Esophagus muscularis mucosa (tissue), 4 donors: Measurements from ENCODE around the gene IP6K3.

Experiments
- CTCF ChIP-seq, 3 experiments: fragments of 200-600 bp in 2 of 3; fragments of 450-650 bp in 1 of 3; sonication (generic) in 2 of 3; IDR thresholded peaks; one replicate each; pipeline ENCODE4 v1.5.1; 2017 to 2019; ENCODE audit warnings: antibody characterized with exemption in 3 of 3, mild to moderate bottlenecking in 2 of 3, moderate library complexity in 1 of 3
- EP300 ChIP-seq: sonication (generic); formaldehyde crosslinking; IDR thresholded peaks from one replicate; pipeline ENCODE4 v1.6.1; 2017; ENCODE audit warnings: antibody characterized with exemption
- POLR2AphosphoS5 ChIP-seq, 2 donors: sonication (generic); formaldehyde crosslinking; IDR thresholded peaks; one replicate each; pipeline ENCODE4 v1.6.1; 2017; ENCODE audit warnings: antibody characterized with exemption in 2 of 2

- TF ChIP-seq CTCF (IDR thresholded peaks at IDR 0.05) (no peak), POLR2AphosphoS5 (IDR thresholded peaks at IDR 0.05) (no peak), EP300 (no peak)
These were observed 66.9 kb downstream of the IP6K3 start for GRCh38 chr6:33679761-33680160.
